C4-2B (cell line): ENCODE data around the gene SKP2.
"Not testable (repeated sequence)": the region's sequence is repeated elsewhere in the genome, so short reads cannot be mapped to it uniquely, and the experiment has no call there.

ENCODE experiments used
- CTCF ChIP-seq: fragments of 450-650 bp; conservative IDR thresholded peaks from 2 replicates; pipeline ENCODE4 v1.5.1; 2017; ENCODE audit warnings: mild to moderate bottlenecking
- ZFX ChIP-seq: fragments of 450-650 bp; IDR thresholded peaks from 2 replicates; pipeline ENCODE4 v1.6.1; 2017

GRCh38 chr5:36198783-36199182 lies 46.9 kb downstream of the SKP2 start:
- not testable (repeated sequence) for TF ChIP-seq CTCF, ZFX
